Effector CD4-positive, alpha-beta T cell (primary cell): Measurements from ENCODE around the gene DUOXA1.
"Not testable (repeated sequence)": the region's sequence is repeated elsewhere in the genome, so short reads cannot be mapped to it uniquely, and the experiment has no call there.

Experiments
- DNase-seq: peaks from one replicate; pipeline ENCODE4 v3.0.0-alpha.2; 2020

Gene DUOXA1

GRCh38 chr15:45087513-45087912, 42.2 kb downstream of the DUOXA1 start:
- no peak for DNase-seq

GRCh38 chr15:45084163-45084562, 45.5 kb downstream of the DUOXA1 start:
- no peak for DNase-seq

GRCh38 chr15:45083223-45083622, 46.5 kb downstream of the DUOXA1 start:
- no peak for DNase-seq

GRCh38 chr15:45082412-45082811, 47.3 kb downstream of the DUOXA1 start:
- not testable (repeated sequence) for DNase-seq

- not testable (repeated sequence) for DNase-seq
Observed at GRCh38 chr15:45080593-45080992, 49.1 kb downstream of the DUOXA1 start.

- DNase-seq: not testable (repeated sequence)
Observed at GRCh38 chr15:45079628-45080246, 49.9 kb downstream of the DUOXA1 start.

- not testable (repeated sequence) for DNase-seq
Observed at GRCh38 chr15:45079201-45079600, 50.5 kb downstream of the DUOXA1 start.

GRCh38 chr15:45077391-45077790, 52.3 kb downstream of the DUOXA1 start:
- DNase-seq: not testable (repeated sequence)

GRCh38 chr15:45075440-45076320, 54.0 kb downstream of the DUOXA1 start:
- DNase-seq: not testable (repeated sequence)

GRCh38 chr15:45073602-45074001, 56.1 kb downstream of the DUOXA1 start:
- DNase-seq: not testable (repeated sequence)

- not testable (repeated sequence) for DNase-seq
Observed at GRCh38 chr15:45069942-45070360, 59.7 kb downstream of the DUOXA1 start.
